NCI-H1436 treated with DMSO at 0.1 percent for 48 hours (cell line): ENCODE data around the gene EEF1E1.
"Not testable (repeated sequence)": the region's sequence is repeated elsewhere in the genome, so short reads cannot be mapped to it uniquely, and the experiment has no call there.

Source experiments
- DNase-seq: peaks from one replicate; lab custom pipeline; 2025; lab: John Stamatoyannopoulos, UW

EEF1E1 gene

GRCh38 chr6:8063761-8064637, 38.3 kb downstream of the EEF1E1 start, which contains the start of gene BLOC1S5:
Gene BLOC1S5 (minus strand): TSS chr6:8064389. CDS start chr6:8064376, 13 bp downstream.
- peak; percentile 80 for DNase-seq

GRCh38 chr6:8061736-8062135, 40.6 kb downstream of the EEF1E1 start:
- no peak for DNase-seq

GRCh38 chr6:8060346-8060745, 42.0 kb downstream of the EEF1E1 start:
- no peak for DNase-seq

GRCh38 chr6:8059129-8059528, 43.2 kb downstream of the EEF1E1 start:
- DNase-seq, result no peak

- DNase-seq, result no peak
These were observed 44.6 kb downstream of the EEF1E1 start for GRCh38 chr6:8057793-8058192.

DNA sequence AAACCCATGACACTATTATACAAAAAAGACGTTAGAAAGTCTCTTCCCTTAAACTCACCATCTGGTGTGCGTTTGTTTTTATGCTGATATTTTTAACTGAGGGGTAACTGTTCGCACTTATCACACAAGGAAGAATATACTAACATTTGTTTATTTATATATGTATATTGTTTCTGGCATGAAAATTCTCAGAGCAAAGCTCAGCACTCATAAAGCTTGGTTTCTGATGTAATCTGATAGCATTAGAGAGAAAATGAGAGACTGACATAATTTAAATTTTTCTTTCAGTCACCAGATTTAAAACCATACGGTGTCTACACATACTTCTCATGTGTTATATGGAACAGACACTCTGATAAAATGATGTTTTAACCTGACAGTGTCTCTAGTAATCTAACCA, 45.1 kb downstream of the EEF1E1 start:
- DNase-seq, result no peak

GRCh38 chr6:8054276-8054675, 48.1 kb downstream of the EEF1E1 start:
- no peak for DNase-seq

GRCh38 chr6:8047541-8048292, 54.6 kb downstream of the EEF1E1 start:
- no peak for DNase-seq

DNA sequence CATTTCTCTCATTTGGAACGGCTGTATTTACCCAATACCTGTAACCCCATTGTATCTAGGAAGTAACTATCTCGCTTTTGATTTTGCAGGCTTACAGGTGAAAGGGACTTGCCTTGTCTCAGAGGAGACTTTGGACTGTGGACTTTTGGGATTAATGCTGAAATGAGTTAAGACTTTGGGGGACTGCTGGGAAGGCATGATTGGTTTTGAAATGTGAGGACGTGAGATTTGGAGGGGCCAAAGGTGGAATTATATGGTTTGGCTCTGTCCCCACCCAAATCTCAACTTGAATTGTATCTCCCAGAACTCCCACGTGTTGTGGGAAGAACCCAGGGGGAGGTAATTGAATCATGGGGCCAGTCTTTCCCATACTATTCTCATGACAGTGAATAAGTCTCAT, 56.6 kb downstream of the EEF1E1 start:
- not testable (repeated sequence) for DNase-seq

DNA sequence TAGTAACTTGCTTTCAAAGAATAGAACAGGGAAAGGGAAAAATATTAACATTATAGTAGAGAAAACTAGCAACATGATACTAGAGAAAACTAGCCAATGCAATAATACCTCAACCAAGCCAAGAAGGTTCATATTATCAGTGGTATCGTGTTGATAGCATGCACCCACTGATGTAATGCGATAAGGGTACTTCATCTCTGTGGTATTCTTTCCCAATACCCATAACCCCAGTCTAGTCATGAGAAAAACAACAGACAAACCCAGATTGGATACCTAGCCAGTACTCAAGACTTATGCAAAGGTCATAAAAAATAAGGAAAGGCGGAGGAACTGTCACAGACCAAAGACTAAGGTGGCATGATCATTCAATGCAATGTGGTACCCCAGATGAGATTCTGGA, 59.1 kb downstream of the EEF1E1 start:
- DNase-seq, result no peak

DNA sequence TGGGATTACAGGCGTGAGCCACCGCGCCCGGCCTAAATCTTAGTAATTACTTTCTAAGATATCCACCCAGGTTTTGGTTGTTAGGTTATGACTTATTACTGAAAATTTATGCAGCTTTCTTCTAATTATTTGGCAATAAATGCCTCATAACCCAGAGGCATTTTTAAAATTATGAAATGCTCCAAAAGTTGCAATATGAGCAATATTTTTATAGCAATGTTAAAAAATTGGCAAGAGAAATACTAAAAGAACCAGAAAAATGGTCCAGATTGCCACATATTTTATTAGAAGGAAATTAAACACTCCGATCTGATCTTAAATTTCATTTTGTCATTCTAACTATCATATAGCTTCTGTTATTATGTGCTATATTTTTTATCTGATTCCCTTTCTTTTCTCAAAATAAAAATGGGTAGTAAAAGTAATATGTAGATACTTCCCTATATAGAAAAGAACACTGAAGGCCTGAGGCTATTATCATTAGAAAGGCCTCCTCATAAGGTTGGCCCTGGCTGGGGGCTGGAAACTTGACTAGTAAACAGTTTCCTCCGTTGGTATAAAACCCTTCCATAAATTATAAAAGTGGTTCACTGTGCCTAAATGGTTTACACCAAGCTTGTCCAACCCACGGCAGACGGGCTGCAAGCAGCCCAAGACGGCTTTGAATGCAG, 60.3 kb downstream of the EEF1E1 start:
- DNase-seq, result no peak

GRCh38 chr6:8034107-8034506, 68.2 kb downstream of the EEF1E1 start:
- not testable (repeated sequence) for DNase-seq

- no peak for DNase-seq
These were observed 71.4 kb downstream of the EEF1E1 start for GRCh38 chr6:8030920-8031319.
